Ishikawa (cell line): ENCODE results near the gene CARTPT.

Experiments used
- CEBPB ChIP-seq: IDR thresholded peaks from 2 replicates; pipeline ENCODE4 v1.6.1; 2012
- CREB1 ChIP-seq: IDR thresholded peaks from 2 replicates; pipeline ENCODE4 v1.6.1; 2012; ENCODE audit warnings: low read depth
- EP300 ChIP-seq: IDR thresholded peaks from 2 replicates; pipeline ENCODE4 v1.6.1; 2012; ENCODE audit warnings: borderline replicate concordance
- REST ChIP-seq: IDR thresholded peaks from 2 replicates; pipeline ENCODE4 v1.6.1; 2012; ENCODE audit warnings: low read depth, mild to moderate bottlenecking
- TAF1 ChIP-seq: IDR thresholded peaks from 2 replicates; pipeline ENCODE4 v1.6.1; 2012; ENCODE audit warnings: low read depth, mild to moderate bottlenecking
- YY1 ChIP-seq: IDR thresholded peaks from 2 replicates; pipeline ENCODE4 v1.6.1; 2012; ENCODE audit warnings: low read depth

GRCh38 chr5:71677977-71678376 is 41.1 kb upstream of the CARTPT start:
- TF ChIP-seq CEBPB = no peak
- no peak for TF ChIP-seq REST
- no peak for TF ChIP-seq TAF1
- TF ChIP-seq EP300 = no peak
- TF ChIP-seq CREB1 = no peak
- TF ChIP-seq YY1 = no peak
